HG03159 (cell line): Measurements from ENCODE around the gene MRTFA.
"Not testable (repeated sequence)": the region's sequence is repeated elsewhere in the genome, so short reads cannot be mapped to it uniquely, and the experiment has no call there.

Experiments
- ATAC-seq: cut with Tn5 transposase; IDR thresholded peaks from one replicate; pipeline ENCODE4 v1.9.1; 2021; ENCODE audit warnings: mild to moderate bottlenecking, moderate library complexity; ENCODE audit not compliant: unreplicated experiment

MRTFA gene

GRCh38 chr22:40636380-40637182 is at the start of gene MRTFA:
MRTFA (minus strand) TSS chr22:40636719.
- ATAC-seq: peak; percentile 89

- ATAC-seq: no peak
Observed at GRCh38 chr22:40685406-40685805, 48.9 kb upstream of the MRTFA start.

GRCh38 chr22:40684728-40685127 is 48.2 kb upstream of the MRTFA start:
- no peak for ATAC-seq

- ATAC-seq: no peak
Observed at GRCh38 chr22:40681451-40681850, 44.9 kb upstream of the MRTFA start.

- no peak for ATAC-seq
Observed at GRCh38 chr22:40680819-40681183, 44.3 kb upstream of the MRTFA start.

- ATAC-seq: no peak
Observed at GRCh38 chr22:40679964-40680818, 43.7 kb upstream of the MRTFA start.

GRCh38 chr22:40679249-40679963 is 42.9 kb upstream of the MRTFA start, which contains the start of gene MCHR1:
MCHR1 (plus strand) TSS chr22:40679484; CDS start chr22:40679653, 169 bp downstream.
- ATAC-seq: no peak

- no peak for ATAC-seq
Observed at GRCh38 chr22:40678493-40679248, 42.2 kb upstream of the MRTFA start.

- no peak for ATAC-seq
Observed at GRCh38 chr22:40676644-40677043, 40.1 kb upstream of the MRTFA start.

- ATAC-seq: not testable (repeated sequence)
Observed at GRCh38 chr22:40676166-40676565, 39.6 kb upstream of the MRTFA start.

GRCh38 chr22:40674274-40674673 is 37.8 kb upstream of the MRTFA start:
- ATAC-seq: no peak

GRCh38 chr22:40673017-40673416 is 36.5 kb upstream of the MRTFA start:
- ATAC-seq: no peak

- ATAC-seq: no peak
Observed at GRCh38 chr22:40671796-40672360, 35.4 kb upstream of the MRTFA start.

- ATAC-seq: no peak
Observed at GRCh38 chr22:40671369-40671768, 34.9 kb upstream of the MRTFA start.

GRCh38 chr22:40670058-40670457 is 33.5 kb upstream of the MRTFA start:
- no peak for ATAC-seq

GRCh38 chr22:40668611-40669411 is 32.3 kb upstream of the MRTFA start:
- no peak for ATAC-seq

GRCh38 chr22:40666151-40666848 is 29.8 kb upstream of the MRTFA start:
- ATAC-seq: no peak

GRCh38 chr22:40665312-40665711 is 28.8 kb upstream of the MRTFA start:
- no peak for ATAC-seq

- ATAC-seq: no peak
Observed at GRCh38 chr22:40661671-40662070, 25.2 kb upstream of the MRTFA start.
